Esophagus mucosa (tissue), 1 donor: Measurements from ENCODE around the gene RIC8A. TPM values are rescaled to one million over a fixed set of nuclear protein-coding genes. Genes with fewer than 3 reads are reported as not detected.

ENCODE experiments used
- ATAC-seq: fragments of 200-7000 bp; cut with Tn5 transposase; one replicate; pipeline ENCODE4 v1.9.1; 2020
- total RNA-seq: library from RNA; stranded (reverse); gene quantifications from one replicate; pipeline ENCODE4 v1.2.4, GENCODE V29; 2023
- donor health status: DM: yes; HTN: yes; CAD: no.

RIC8A gene
- total RNA-seq, 1 donor from 2014 or later = 60.3 TPM

DNA sequence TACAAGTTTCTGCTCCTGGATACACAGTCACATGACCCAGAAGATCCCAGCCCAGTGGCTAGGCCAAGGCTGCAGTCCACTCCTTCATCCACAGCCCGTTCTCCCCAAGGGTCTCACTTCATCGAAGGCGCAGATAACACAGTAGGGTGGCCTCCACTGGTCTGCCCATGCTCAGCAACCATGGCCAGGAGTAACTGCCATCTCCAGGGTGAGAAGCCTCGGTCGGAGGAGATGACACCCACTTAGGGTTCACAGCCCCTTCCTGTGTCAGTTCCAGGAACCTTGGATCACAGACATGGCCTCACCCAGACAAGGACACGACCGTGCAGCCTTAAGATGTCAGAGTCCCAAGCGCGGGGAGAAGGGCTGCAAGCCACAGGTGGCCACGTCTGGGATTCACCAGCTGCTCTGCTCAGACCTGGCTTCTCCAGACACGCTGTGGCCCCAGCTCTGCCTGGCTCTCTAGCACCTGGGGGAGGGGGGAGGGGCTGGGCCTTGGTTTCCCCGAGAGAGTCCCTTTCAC lies 2.9 kb upstream of the RIC8A start:
- ATAC-seq = no peak

DNA sequence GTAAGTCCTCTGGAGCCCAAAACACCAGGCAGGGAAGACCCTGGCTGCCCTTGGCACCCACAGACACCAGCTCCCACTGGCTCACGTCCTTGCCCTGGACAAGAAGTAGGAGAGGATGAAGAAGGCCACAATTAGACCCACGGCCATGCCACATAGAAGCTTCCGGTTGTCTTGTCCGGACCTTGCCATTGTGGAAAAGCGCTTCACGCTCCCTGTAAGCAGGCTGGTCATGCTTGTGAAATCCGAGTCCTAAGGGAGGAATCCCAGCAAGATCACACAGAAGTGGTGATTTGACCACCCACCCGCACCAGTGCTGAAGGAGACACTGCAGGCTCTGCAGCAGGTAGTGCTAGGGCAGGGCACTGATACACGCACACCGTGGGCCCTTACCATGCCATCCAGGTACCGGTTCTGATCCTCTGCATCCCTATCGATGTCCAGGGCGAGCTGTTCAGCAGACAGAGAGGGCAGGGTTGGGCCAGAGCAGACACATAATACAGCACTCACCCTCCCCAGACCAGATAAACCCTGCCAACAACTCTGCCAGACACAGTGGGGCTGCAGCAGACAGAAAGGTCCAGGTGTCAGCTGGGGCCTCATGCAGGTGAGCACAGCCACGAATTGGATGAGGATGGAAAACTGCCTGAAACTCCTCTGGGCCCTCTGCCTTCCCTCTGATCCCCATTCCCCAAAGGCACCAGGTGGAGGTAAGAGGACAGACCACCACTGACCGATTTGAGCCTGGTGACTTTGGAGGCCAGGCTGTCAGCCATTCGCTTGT lies 2.1 kb upstream of the RIC8A start:
- no peak for ATAC-seq

DNA sequence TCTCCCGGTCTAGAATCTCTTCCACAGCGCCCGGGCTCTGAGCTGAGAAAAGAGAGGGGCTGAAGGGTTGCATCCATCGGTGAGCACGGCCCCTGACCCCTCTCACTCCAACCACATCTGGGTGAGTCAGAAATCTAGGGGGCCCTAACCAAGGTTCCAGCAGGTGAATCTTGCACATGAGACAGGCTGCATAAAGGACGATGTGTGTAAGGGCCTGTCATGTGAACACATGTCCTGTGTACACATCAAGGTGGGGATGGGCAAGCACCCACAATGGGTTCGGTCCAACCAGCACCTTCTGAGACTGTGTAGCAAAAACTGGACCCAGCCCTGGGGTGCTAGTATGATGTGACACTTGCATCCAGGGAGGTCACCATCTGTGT lies 1.5 kb upstream of the RIC8A start:
- ATAC-seq = no peak

DNA sequence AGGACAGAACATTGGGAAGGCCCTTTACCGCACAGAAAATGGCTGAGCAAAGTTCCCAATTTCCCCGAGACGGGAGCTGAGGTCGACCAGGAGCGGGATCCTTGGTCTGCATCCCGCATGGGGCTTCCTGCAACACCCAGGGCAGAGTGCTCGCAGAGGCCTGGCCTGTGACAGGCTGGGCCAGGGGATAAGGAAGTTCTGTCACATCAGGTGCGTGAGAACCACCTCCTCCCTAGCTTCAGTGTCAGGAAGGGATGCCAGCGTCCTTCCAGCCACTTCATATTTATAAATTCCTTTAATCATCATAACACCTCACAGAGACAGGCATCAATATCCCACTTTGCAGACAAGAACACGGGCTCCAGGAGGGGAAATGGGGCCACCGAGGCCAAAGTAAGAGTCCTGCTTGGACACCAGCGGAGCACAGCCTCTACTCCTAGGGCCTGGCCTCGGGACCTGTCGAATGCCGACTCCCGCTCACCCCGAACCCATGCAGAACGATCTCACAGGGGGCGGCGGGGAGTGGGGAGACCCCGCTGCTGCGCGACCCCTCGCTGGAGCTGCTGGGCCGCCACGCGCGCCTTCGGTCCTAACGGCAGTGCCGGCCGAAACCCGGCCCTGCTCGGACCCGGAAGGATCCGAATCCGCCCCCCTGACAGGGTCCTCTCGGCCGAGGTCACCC lies 841 bp upstream of the RIC8A start:
- ATAC-seq = peak; percentile 11

DNA sequence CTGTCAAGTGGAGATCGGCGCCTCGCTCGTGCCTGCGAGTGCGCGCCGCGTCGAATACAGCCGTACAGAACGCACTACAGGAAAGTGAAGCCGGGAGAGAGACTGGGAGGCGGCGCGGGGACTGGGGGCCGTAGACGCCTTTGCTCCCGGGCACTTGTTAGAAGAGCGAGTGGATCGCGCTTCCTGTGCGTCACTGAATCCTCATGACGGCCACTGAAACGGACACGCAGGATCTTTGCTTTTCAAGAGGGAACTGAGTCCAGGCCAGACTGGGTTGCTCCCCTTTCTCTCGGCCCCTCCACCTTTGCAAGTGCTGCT lies 314 bp downstream of the RIC8A start:
- no peak for ATAC-seq

DNA sequence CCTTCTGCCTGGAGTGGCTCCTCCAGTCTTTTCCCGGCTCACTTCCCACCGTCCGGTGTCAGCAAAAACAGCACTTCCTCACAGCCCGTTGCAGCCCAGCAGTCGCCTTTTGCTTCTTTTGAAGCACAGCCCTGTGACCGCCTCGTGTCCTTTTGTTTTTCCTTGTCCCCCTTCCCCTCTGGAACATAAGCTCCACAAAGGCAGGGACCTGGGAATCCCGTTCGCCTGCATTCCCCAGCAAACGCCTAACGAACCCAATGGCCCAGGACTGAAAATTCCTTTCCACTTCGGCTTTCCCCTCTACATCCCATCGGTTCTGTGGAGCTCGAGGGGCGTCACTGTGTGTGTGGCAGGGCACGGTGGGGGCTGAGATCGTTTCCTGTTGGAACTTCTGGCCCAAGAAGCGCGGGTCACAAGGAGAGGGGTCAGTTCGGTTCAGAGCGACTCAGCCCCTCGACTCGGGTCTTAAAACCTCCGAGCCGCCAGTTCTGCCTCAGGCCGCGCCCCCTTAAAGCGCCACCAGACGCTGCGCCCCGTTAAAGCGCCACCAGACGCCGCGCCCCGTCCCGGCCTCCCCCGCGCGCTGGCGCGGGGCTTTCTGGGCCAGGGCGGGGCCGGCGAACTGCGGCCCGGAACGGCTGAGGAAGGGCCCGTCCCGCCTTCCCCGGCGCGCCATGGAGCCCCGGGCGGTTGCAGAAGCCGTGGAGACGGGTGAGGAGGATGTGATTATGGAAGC lies 841 bp downstream of the RIC8A start:
- peak; percentile 67 for ATAC-seq

DNA sequence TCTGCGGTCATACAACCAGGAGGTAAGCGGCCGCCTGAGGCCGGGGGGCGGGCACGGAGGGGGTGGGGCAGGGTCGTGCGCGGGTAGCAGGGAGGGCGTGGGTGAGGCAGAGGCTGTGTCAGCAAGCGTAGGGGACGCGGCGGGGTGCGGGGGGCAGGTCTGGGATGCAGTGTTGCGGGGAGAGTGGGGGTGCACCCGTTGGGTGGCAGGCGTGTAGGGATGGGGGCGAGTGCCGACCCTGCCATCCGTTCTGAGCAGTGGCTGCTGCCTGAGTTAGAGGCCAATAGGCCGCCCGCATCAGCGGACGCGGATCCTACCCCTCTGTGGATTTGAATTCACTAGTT lies 1.4 kb downstream of the RIC8A start:
- no peak for ATAC-seq

DNA sequence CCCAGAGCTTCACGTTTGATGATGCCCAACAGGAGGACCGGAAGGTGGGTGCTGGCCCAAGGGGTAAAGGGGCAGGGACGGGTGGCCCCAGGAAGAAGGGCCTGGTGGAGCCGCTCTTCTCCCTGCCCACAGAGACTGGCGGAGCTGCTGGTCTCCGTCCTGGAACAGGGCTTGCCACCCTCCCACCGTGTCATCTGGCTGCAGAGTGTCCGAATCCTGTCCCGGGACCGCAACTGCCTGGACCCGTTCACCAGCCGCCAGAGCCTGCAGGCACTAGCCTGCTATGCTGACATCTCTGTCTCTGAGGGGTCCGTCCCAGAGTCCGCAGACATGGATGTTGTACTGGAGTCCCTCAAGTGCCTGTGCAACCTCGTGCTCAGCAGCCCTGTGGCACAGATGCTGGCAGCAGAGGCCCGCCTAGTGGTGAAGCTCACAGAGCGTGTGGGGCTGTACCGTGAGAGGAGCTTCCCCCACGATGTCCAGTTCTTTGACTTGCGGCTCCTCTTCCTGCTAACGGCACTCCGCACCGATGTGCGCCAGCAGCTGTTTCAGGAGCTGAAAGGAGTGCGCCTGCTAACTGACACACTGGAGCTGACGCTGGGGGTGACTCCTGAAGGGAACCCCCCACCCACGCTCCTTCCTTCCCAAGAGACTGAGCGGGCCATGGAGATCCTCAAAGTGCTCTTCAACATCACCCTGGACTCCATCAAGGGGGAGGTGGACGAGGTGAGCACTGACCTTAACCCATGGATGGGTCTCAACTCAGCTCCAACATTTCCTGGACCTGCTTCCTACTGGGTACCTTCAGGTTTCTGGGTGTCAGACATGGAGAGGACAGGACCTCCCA lies 2.0 kb downstream of the RIC8A start:
- no peak for ATAC-seq

DNA sequence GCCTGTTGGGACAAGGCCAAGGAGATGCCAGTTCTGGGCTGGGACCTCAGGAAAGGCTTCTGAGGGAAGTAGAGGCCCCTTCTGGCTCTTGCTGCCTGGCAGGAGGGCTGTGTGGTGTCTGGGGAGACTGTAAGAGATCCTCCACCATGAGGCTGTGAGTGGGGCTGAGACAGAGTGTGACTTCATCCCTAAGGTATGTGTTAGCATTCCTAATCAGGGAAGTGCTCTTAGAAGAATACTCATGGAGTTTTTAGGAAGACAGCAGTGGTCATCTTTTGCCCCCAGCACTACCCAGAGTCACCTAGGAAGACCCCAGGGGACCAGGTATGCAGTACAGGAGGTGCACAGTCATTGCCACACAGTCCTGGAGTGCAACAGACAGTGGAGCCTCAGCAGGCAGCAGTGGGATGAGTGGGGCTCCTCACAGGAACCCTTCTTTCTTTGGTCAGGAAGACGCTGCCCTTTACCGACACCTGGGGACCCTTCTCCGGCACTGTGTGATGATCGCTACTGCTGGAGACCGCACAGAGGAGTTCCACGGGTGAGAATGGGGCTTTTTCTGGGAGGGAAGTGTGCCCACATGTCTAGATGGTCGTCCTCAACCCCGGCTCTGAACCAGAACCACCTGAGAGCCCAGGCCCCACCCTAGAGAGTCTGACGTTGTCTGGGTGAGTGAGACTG lies 2.8 kb downstream of the RIC8A start:
- no peak for ATAC-seq

DNA sequence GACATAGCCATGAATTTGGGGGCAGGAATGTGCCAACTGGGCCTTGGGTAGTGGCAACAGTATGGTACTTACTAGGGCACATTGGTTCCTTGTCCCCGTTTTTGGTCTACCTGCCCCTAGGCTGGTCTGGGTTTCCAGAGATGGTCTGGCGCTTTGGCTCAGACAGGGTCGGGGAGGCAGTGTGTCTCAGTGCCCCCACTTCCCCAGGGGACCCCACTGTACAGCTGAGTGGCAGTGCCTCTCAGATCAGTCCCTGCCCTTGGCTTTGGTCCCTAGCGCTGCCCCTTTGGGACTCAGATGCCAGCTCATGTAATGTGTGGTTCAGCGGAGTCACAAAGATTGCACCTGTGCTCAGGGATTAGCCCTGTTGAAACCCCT lies 3.3 kb downstream of the RIC8A start:
- ATAC-seq = no peak

DNA sequence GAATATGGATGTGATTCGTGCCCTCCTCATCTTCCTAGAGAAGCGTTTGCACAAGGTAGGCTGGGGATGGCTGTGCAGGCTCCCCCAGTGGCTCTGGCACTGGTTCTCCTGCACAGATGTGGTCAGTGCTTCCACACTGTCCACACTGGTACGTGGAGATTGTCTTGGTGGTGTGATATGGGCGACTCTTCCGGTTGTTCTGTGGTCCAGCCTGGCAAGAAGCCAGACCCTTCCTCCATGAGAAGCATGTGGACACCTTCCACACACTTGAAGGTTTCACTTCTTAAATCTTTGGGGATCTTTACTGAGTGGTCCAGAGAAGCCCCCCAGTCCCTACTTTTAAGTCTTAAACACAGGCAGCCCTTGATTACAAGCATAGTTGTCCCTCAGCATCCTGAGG lies 3.8 kb downstream of the RIC8A start:
- no peak for ATAC-seq

DNA sequence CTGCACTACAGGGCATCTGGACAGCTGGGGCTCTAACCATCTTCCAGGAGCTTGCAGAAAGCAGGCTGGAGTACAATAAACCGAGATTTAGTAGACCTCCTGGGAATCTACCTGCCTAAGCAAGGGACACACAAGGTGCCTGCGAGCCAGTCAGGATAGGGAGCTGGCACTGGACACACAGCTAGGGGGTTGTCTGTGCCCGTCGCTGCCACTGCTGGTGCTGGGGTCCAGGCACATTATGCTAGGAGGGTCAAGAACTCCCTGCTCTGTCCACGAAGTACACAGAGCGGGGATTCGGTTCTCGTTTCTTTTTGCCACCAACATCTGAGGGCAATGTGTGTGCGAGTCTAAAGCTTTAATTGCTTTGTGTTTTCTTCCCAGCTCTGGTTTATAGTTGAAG lies 4.2 kb downstream of the RIC8A start:
- no peak for ATAC-seq

DNA sequence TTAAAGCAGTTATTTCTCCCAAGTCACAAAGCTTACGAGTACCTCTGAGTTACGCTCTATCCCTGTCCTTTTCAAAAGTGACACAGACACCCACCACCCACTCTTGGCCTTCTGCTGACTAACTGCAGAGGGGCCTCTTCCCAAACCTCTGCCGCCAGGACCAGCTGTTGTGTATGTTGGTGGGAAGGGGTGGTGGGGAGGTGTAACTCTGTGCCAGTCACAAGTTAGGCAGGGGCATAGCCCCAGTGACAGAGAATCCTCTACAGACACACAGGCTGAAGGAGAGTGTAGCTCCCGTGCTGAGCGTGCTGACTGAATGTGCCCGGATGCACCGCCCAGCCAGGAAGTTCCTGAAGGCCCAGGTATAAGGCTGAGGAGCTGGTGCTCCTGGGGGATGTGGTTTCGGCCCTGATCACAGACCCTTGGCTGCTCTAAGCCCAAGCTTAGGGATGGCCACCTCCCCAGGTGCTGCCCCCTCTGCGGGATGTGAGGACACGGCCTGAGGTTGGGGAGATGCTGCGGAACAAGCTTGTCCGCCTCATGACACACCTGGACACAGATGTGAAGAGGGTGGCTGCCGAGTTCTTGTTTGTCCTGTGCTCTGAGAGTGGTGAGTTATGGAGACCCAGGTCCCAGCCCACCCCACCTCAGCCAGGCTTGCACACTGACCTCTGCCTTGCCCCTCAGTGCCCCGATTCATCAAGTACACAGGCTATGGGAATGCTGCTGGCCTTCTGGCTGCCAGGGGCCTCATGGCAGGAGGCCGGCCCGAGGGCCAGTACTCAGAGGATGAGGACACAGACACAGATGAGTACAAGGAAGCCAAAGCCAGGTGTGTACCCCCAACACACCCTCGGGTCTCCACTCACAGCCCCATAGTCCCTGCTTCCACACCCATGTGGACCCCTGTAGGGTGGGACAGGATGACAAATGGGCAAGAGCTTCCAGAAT lies 4.9 kb downstream of the RIC8A start:
- no peak for ATAC-seq

DNA sequence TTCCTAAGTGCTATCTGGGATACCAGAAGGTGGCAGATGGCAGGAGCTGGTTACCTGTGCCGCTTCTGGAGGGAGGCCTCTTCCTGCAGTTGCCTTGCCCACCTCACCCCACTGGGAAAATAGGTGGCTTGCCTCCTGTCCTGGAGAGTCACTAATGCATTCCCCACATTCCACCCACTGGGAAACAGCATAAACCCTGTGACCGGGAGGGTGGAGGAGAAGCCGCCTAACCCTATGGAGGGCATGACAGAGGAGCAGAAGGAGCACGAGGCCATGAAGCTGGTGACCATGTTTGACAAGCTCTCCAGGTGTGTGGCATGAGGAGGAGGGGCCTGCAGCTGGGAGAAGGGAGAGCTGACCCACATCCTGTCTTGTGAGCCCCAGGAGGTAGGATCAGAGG lies 5.6 kb downstream of the RIC8A start:
- no peak for ATAC-seq

DNA sequence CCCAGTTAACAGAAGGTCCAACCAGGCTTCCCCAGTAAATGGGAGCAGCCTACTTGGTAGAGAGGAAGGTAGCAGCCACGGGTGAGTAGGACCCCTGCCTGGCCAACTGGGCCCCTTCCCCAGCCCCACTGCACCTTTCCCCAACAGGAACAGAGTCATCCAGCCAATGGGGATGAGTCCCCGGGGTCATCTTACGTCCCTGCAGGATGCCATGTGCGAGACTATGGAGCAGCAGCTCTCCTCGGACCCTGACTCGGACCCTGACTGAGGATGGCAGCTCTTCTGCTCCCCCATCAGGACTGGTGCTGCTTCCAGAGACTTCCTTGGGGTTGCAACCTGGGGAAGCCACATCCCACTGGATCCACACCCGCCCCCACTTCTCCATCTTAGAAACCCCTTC lies 6.6 kb downstream of the RIC8A start:
- no peak for ATAC-seq

DNA sequence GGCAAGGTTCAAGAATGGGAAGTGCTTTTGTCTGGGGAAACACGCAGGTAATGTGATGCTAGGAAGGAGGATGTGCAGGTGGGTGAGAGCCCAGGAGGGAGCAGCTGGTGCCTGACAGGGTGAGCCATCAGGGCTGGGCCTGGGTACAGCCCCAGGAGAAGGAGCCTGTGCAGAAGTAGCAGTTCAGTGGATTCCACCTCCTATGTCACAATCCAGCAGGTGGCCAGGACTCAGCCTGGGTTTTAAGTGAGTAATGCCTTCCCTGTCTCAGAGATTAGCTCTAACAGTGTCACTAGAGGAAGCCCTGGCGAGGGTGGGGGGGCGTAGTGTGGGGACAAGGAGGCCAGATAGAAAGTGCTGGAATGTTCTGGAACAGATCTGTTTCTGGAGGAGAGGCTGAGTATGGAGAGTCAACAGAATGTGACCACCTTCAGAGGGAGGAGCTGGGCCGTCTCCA lies 8.1 kb downstream of the RIC8A start:
- ATAC-seq = peak; percentile 60

DNA sequence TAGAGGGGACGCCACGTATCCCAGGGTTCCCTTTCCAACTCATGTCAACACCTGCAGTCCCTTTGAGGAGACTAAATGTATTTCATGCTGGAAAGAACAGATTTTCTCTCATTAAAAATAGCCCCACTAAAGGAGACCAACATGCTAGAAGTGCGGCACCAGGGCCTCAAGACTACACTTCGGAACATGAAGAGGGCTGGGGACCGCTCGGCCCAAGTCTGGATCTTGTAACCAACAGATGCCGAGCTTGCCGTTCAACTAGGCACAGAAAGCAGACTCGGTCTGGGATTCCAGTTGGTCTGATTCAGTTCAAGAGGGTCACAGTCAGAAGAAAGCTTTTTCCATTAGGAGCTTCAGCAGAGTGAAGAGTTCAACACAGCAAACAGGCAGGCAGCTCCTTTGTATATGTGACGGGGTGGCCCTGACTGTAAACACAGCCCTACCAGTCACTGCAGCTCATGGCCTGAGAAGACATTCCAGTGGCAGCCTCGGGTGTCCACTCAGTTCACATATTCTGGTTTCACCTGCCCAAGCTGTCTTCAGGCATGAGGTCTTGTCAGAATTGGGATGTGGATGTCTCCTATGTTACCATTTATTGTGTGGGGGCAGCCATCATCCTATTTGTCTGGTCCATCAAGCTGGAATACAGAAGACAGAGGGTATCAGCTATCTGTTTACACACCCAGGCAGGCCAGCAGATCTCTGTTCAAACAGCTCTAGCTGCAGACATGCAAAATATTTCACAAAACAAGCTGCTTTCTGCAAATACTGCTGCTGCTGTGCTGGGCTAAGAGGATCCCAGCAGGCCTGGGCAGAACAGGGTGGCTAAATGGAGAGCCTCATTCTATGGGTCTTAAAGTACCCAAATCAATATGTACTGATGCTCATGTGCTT lies 8.8 kb downstream of the RIC8A start:
- no peak for ATAC-seq

DNA sequence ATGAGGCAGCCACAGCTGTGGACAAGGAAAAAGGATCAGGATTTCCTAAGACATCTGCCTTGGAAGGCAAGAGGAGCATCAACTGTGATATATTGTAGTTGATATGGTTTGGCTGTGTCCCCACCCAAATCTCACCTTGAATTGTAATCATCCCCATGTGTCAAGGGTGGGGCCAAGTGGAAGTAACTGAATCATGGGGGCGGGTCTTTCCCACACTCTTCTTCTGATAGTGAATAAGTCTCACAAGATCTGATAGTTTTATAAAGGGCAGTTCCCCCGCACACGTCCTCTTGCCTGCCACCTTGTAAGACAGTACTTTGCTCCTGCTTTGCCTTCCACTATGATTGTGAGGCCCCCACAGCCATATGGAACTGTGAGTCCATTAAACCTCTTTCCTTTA lies 10.2 kb downstream of the RIC8A start:
- no peak for ATAC-seq

DNA sequence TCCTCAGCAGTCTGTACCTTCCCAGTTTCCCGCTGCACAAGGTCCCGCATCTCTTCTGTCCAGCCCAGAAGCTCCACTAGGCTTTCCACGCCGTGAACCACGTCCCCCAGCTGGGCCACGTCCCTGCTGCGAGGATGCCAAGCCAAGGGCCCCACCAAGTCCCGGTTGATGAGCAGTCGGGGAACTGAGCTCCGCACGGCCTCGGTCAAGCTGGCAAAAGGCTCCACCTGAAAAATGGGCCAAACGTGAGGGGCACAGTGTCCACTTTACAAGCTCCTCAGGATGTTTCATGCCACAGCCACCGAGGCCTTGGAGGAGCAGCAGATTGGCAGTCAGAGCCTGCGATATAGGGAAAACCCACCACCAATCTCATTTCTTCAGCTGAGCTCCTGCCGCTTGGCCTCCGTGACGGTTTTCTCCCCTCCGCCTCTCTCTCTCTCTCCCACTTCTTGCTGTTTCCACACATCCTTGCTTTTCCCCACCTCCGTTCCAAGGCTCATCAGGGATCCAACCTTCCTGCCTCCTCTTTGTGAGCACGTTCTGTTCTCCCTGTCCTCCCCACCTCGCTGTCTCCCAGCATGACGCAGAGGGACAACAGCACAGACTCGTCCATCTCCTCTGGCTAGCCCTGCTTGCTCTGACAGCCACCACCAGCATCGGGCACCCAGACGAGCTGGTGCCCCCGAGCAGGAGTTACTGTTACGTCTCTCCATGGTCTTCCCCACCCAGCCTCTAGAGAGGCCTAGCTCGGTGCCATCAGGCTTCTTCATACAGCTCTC lies 11.5 kb downstream of the RIC8A start:
- ATAC-seq = no peak
